Activated gamma-delta T cell treated with Interleukin-2 at 50 U/mL for 16 hours (primary cell): Measurements from ENCODE around the gene SMARCD3.

ENCODE experiments used
- DNase-seq: peaks from one replicate; pipeline ENCODE4 v3.0.0-alpha.2; 2020

The SMARCD3 gene

DNA sequence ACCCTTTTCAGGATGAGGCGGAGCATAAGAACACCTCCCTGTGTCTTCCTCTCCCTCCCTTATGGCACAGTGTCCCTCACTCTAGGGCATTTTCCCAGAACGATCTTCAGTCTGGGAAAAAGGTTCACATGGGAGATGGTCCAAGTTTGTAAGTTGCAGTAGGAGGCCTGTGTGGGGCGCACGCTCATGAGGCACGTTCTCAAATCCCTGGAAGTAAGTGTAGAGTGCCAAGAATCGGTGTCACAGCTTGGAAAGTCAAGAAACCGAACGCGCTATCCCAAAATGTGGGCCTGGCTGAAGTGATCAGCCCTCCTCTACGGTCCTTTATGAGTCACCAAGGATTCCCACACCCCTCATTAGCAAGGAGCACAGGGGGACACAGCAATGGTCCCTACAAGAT lies 23.9 kb upstream of the SMARCD3 start:
- DNase-seq: no peak

DNA sequence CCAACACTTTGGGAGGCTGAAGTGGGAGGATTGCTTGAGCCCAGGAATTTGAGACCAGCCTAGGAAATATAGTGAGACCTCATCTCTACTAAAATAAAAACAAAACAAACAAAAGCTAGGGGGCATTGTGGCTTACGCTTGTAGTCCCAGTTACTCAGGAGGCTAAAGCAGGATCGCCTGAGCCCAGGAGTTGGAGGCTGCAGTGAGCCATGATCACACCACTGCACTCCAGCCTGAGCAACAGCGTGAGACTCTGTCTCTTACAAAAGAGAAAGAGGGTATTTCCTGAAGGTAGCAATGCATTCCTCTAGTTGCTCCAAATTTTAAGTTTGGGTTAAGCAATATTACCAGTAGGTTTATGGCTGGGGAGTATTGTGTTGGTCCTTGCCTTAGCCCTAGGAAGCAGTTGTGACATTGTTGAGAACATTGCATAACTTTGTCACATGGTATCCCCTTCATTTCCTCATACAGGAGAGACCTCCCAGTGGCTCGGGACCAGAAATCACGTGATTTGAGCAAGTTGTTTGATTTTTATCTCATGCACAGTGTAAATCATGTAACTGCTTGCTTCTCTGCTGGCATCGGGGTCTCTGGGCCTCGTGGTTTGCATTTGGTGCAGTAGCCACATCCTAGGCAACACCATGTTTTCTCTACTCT lies 23.3 kb upstream of the SMARCD3 start:
- no peak for DNase-seq

DNA sequence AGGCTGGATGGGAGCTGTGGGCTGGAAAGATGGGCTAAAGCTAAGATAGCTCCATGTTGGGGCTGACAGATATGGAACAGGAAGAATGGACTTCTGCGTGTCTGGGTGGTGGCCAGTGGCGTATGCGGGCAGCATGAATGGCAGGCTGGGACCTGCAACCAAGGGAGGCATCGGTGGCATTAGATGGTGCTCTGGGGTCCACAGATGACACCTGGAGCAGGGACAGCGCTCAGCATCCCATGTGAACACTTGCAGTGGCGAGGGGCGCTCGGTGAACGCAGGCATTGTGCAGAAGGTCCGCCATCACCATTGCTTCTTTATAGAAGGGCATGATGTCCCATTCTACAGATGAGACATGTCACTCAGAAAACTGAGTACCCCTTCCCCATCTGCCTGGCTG lies 21.0 kb upstream of the SMARCD3 start:
- DNase-seq: no peak

DNA sequence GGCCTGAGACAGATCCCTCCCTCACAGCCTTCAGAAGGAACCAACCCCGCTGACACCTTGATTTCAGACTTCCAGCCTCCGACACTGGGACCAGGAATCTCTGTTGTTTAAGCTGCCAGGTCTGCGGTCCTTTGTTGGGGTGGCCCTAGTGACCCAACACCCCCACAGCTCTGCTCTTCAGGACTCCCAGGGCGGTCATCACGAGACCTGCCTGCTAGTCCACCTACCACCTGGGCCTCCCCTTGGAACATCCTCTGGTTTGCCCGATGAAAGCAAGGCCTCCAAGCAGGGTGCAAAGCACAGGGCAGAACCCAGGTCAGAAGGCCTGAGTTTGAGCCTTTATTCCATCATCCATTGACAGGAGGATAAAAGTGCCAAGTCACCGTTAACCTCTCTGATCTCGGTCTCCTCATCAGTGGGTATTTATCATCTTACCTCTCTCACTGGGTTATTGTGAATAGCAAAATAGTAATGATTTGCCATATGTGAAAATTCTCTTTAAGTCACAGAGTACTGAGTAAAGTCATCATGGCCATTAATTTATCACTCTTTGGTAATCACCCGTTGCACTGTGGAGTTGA lies 16.9 kb upstream of the SMARCD3 start:
- DNase-seq: no peak

DNA sequence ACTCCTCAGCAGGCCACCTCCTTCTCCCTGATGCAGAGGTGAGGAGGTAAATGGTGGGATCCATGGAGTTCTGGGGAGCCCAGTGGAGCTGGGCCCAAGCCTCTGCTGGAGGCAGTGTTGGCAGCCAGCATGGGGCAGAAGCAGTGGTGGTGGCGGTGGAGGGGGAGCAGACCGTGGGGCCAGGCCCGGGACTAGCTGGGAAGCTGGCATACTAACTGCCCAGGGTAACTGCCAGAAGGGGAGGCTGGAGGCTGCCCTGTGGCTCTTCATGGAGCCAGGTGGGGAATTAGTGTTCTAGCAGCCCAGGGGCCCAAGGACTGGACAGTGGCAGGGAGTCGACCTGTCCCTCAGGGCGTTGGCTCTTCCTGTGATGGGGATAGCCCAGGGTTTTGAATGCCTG lies 16.1 kb upstream of the SMARCD3 start:
- DNase-seq: no peak

DNA sequence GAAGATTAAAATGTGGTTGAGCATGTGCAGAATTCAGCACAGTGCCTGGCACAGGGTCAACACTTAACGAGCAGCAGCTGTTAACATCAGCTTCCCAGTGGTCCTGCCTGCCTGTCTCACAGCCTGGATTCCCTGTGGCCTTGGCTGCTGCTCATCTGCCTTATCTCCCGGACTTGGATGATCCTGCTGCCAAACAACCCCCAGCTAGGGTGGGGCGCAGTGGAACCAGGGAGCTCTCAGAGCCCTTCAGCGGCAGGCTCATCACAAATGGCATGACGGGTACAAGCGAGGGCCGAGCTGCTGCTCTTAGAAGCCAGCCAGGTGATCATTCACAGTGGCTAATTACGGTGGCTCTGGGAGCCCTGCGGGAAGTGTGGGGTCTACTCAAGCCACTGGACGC lies 13.0 kb upstream of the SMARCD3 start:
- DNase-seq: no peak

DNA sequence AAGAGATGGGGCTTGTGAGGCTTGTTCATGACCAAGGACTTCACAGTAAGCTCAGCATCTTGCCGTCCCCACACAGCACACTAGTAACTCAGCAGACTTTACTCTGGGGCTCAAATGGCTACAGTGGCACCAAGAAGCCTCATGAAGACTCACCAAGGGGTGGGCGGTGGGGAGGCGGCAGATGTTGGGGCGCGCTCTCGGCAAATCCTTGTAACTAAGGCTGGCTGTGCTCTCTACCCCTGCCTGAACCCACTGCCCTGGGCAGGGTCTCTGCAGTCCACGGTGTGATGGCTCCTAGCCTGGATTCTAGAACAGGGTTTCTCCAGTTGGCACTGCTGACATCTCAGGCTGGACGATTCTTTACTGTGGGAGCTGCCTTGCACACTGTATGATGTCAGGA lies 12.4 kb upstream of the SMARCD3 start:
- no peak for DNase-seq

DNA sequence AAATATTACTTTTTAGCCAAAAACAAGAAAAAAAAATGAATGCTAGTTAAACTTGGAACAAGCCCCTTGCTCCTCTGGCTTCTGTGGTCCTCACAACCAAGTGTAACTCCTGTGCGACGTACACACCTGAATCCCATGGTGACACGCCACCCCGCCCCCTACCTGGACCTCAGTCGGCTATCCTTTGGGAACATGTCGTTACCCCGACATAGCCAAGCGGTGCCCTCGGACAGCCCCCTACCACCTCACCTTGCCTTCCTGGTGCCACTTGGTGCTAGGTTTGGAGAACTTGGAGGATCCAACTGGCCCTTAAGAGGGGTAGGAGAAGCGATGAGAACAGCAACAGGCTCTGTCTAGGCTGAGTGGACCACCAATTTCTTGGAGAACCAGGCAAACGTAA lies 12.0 kb upstream of the SMARCD3 start:
- no peak for DNase-seq

DNA sequence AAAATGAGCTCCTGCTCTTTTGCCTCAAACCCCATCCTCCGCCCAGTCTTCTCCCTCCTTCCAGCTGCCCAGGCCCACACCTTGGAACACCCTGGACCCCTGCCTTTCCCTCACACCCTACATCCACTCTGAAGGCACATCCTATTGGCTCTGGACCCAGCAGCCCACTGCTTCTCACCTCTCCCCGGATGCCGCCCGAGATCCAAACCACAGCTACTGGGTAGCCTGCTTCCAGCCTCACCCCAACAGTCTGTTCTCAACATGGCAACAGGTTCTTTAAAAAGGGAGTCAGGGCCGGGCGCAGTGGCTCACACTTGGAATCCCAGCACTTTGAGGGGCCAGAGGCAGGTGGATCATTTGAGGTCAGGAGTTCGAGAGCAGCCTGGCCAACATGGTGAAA lies 9.5 kb upstream of the SMARCD3 start:
- no peak for DNase-seq

DNA sequence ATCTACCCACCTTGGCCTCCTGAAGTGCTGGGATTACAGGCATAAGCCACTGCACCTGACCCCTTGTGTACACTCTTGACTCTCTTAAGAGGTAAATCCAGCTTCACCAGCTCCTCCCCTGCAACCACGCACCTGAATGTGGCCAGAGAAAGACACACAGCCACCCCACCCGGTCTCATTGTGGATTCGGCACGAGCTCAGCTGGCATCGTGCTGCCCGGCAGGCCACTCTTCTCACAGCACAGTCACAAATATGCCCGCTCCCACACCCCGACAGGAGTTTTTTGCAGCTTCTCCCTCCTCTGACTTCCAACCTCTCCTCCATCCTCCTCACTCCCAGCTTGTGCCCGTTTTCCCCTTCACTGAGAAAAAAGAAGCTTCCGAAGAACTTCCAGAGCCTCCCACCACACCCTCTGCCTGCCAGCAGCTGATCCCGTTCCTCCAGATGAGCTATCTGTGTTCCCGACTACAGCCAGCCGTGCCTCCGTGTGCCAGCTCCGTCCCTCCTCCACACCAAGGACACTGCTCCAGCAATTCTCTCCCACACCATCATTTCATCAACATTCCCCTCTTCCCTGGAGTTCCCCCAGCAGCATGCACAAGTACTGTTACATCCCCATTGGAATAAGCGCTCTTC lies 8.0 kb upstream of the SMARCD3 start:
- DNase-seq: no peak

DNA sequence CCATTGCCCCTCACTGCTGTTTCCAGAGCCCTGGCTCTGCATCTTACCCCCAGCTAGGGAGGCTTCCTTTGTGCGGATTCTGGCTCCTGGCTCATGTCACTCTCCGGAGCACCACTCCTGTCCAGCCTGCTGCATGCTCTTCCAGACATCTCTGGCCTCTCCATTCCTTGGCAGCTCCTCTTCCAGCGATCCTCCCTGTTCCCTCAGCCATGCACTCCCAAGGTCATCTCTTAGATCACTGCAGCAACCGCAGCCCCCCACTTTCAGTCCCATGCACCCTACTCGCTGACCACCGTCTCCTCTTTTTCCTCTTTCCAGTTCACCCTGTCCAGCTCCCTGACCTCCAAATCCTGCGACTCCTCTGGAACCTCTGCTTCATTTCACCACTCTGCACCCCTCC lies 6.9 kb upstream of the SMARCD3 start:
- DNase-seq: no peak

DNA sequence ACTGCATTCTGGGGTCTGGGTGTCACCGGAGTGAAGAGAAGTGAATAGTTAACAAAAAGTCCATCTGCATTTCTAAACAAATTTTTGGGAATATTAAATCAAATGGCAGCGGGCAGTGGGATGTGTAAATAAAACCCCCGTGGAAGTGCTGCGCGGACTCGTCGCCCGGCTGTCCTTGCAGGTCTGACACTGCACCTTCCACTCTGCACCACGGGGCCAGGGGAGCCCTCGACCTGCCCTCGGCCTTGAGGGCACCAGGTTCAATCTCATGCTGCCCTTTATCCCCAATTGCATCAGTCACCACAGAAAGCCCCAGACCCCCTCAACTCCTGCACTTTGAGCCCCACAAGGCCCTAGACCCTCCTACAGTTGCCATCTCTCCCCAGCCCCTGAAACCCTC lies 6.4 kb upstream of the SMARCD3 start:
- no peak for DNase-seq

DNA sequence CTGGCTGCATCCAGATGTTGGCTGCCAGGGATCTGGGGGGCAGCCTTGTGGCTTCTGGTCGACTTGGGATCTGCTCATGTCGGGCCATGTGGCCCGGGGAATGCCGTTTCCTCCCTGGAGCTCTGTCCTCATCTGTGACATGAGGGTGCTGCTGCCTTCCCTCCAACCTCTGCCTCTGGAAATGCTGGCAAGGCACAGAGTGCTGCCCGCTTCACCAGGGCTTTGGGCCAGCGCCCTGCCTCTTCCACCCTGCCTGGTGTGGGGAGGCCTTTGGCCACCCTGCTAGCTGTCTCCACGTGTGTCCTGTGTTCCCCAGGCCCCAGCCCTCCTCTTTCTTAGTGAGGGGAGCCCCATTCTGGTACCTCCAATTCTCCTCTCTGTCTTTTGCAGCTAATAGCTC lies 5.8 kb upstream of the SMARCD3 start:
- DNase-seq: no peak

DNA sequence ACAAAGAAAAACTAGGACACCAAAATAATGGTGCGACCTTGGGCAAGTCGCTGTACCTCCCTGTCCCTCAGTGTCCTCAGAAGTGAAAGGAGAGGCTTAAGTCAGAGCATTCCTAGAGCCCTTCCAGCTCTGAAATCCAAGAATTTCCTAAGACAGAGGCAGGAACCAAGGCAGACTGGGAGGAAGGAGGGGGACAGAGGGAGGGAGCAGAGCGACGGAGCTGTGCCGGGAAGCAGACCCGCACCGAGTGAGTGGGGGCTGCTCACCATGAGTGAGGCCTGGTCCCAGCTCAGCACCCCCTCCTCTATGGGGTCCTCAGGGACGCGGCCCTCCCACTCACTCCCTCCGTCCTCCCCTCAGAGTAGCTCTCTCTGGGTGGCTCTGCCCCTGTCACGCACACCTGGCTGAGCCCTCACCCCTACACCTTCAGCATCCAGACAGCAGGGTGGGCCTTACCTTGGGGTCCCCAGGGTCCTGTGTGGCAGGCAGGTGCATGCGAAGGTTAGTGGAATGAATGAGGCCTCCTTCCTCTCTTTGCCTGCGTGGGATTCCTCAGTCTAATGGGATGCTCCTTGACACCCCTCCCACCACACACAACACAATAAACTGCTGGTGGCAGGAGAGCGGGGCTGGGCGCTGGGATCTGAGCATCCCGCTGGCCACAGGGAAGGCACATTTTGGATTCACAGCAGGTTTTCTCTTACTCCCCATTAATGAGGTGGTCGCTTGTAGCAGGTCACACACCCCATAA lies 4.6 kb upstream of the SMARCD3 start:
- DNase-seq: no peak

DNA sequence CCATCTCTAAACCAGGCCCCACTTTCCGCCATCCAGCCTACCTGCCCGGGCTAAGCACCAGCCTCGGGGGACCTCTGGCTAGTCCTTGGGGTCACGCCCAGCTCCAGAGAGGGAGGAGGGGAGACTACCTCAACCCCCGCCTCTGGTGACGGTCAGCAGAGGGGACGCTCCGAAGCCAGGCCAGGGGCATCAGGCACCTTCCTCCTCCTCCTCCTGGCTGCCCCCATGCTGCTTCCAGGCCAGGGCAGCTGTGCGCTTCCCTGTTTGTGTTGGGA lies 4.0 kb upstream of the SMARCD3 start:
- DNase-seq: no peak

DNA sequence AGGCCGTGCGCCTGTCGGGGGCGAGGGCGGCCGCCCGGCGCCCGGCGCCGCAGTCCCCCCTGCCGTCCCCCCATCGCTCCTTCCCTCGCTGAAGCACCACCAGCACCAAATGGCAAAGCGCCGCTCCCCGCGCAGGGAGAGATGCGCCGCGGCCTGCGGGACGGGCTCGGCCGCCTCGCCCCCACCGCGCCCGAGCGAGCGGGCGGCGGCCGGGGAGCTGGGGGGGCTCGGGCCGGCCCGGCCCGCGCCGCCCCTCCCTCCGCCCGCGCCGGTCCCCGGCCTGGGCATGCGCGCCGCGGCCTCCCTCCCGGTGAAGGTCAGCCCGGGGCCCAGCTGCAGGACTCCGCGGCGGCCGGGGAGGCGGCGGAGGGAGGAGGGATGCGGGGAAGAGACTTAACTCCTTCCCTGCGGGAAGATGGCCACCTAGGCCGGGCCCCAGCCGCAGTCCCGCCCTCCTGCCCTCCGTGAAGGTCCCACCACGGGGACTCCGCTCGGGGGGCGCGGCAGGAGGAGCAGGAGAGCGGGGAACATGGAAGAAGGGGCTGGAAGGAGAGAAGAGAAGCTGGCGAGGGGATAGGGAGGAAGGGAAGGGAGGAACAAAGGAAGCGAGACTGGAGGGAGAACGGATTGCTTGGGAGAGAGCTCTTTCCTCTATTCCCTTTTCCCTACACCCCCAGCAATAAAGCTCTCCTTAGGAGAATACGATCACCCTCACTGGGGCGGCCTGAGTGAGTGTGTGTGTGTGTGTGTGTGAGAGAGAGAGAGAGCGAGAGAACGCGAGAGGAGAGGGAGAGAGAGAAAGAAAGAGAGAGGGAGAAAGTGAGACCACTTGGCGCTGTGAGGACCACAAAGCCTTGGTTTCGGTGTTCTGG lies 3.4 kb upstream of the SMARCD3 start:
- no peak for DNase-seq

DNA sequence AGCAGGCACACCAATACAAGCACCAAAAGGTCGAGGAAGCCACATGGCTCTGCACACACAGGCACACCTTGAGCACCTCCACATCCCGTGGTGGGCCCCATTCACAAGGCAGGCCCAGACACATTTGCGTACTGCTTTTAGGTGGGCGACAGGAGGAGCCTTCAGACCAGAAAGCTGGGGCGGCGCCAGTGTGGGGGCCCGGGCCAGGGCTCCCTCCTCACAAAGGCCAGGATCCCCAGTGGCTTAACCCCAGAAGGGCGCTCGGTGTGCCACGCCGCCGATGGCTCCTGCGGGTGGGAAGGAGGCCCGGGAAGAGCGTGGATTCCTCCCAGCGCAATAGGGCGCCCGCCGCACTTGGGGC lies 2.8 kb upstream of the SMARCD3 start:
- no peak for DNase-seq

DNA sequence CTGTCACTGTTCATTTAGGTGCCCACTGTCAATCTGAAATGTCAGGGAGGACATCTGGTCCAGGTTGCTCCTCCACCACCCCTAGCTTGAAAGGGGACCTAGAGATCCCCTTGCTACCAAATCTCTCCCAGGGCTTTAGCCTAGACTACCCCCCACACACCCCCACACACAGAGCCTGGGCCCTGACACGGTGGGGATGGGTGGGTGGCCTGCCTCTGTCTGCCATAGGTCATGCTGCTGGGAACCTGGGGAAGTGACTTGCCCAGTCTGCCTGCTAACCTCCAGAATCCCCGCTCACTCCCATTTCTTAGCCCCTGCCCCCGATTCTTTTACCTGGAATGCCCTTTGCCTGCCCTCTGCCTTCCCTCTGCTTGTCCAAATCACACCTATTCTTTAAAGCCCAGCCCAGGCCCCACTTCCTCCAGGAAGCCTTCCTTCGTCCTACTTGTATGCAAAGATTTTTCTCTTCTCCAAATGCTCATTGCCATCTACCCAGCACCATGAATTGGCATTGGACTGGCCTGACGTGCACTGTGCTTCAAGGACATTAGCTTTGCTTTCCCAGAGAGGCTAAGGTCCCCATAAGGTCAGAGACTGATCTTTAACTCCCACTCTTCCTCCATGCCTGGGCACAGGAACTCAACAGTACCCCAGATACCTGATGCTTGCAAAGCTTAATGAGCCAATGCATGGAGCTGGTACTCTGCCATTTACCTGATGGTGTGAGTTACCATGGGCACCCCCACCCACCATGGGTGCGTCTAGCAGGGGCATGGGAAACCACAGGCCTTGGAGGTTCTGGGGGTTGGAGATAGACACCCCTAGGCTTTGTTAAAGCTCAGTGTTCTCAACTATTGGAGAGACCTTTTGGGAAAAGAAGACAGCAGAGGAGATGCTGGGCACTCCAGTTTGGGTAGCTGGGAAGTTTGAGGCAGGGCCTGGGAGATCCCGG lies 2.0 kb upstream of the SMARCD3 start:
- no peak for DNase-seq

DNA sequence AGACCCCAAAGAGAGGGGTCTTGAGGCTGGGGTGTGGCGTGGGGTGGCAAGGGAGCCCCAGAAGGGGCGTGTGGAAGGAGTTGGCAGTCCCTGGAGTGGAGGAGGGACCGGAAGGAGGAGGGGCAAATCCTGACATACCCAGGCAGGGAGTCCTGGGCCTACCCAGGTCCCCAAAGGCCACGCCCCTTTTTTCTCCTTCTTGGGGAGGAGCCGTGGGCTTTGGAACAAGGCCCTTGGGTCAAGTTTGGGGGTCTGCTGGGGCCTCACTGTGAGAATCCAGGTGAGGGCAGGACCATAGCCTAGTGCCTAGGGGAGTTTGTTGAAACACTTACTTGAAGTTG lies 1.2 kb upstream of the SMARCD3 start:
- no peak for DNase-seq

DNA sequence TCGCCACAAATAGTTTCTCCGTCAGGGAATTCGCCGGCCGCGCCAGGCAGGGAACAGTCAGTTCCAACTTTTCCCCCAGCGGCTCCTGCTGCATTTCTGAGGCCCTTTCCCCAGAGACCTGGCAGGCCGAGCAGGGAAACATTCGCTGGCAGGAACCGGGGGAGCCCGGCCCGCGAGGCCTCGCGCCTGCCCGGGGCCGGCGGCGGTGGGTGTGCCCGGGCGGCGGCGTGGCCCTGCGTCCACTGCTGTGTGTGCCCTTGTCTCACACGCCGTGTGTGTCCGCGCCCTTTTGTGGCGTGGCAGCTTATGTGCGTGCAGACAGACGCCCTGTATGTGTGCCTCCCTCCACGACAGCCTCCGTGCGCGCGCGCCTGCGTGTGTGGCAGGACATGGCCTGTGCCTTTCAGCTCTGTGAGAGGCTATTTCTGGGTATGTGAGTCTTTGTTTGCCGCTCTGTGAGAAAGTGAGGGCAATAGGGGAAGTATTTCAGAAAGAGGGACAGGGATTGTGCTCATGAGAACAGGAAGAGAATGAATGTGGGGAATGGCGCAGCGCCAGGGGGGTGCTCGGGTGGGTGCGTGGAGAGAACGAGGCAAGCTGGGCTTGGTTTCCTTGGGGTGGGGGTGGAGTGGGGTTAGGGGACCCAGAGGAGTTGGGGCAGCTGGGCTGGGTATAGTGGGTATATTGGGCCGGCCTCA lies 689 bp upstream of the SMARCD3 start:
- no peak for DNase-seq

DNA sequence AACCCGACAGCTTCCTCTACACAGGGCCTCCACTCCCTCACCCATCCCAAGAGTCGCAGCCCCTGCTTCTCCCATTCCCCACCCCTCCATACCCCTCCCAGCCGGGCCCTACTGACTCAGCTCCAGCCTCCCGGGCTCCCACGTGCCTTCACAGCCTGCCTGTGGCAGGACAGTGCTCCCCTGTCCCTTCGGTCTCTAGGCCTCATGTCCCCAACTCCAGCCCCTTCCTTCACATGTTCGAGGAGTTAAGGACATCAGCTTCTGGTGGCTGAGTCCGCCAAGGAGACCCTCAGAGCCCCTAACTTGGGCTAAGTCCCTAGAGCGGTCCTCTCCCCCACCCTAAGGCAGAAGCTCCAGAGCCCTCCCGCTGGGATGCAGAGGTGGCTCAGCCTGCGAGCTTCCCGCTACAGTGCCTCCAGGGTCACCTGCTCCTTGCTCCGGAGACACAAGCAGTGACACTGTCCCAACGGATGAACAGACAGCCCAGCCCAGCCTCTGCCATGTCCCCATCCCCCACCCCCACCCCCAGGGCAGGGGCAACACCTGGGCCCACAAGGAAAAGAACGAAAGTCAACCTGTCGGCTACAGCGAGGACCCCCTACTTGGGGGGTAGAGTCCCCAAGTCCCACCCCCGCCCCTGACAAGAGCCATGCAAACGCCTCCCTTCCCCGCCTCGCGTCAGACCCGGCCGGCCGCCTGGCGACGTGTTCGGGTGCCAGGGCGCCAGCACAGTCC lies 716 bp downstream of the SMARCD3 start:
- no peak for DNase-seq
